KOPT-K1 (cell line): Measurements from ENCODE around the gene HLCS.

Experiments used
- H3K27ac ChIP-seq: fragments of 200-600 bp; sonication (generic); 2 replicates; pipeline ENCODE4 v1.5.1; 2016; ENCODE audit warnings: antibody characterized with exemption, mild to moderate bottlenecking, low read depth, low read length; ENCODE audit not compliant: poor library complexity, severe bottlenecking
- H3K36me3 ChIP-seq: fragments of 200-600 bp; sonication (generic); 2 replicates; pipeline ENCODE4 v1.5.1; 2017; ENCODE audit warnings: antibody characterized with exemption, mild to moderate bottlenecking, low read length, moderate library complexity; ENCODE audit not compliant: insufficient read depth
- H3K9me3 ChIP-seq: fragments of 200-600 bp; sonication (generic); 2 replicates; pipeline ENCODE4 v1.5.1; 2017; ENCODE audit warnings: antibody characterized with exemption, low read length, mild to moderate bottlenecking; ENCODE audit not compliant: insufficient read depth, poor library complexity, severe bottlenecking

The HLCS gene

GRCh38 chr21:36917471-36918158, 48.9 kb downstream of the HLCS start:
- H3K9me3 ChIP-seq = no peaks in the 10 kb centered on the region
- H3K27ac ChIP-seq = no peak overlapping the region

GRCh38 chr21:36916718-36917117, 49.8 kb downstream of the HLCS start:
- Histone ChIP-seq H3K36me3 (no peaks in the 10 kb centered on the region), H3K27ac (no peak overlapping the region), H3K9me3 (no peaks in the 10 kb centered on the region)

More at GRCh38 chr21:36917471-36918158, 48.9 kb downstream of the HLCS start:
- H3K36me3 ChIP-seq = no peaks in the 10 kb centered on the region

GRCh38 chr21:36915696-36916245, 50.7 kb downstream of the HLCS start:
- no peak overlapping the region for H3K27ac ChIP-seq

GRCh38 chr21:36915014-36915695, 51.3 kb downstream of the HLCS start:
- H3K36me3 ChIP-seq = no peaks in the 10 kb centered on the region
- H3K9me3 ChIP-seq = no peaks in the 10 kb centered on the region
- no peak overlapping the region for H3K27ac ChIP-seq

More at GRCh38 chr21:36915696-36916245, 50.7 kb downstream of the HLCS start:
- no peaks in the 10 kb centered on the region for H3K36me3 ChIP-seq
- H3K9me3 ChIP-seq = no peaks in the 10 kb centered on the region

GRCh38 chr21:36914244-36915013, 52.0 kb downstream of the HLCS start:
- H3K9me3 ChIP-seq = no peaks in the 10 kb centered on the region
- no peak overlapping the region for H3K27ac ChIP-seq
- H3K36me3 ChIP-seq = no peaks in the 10 kb centered on the region

GRCh38 chr21:36913247-36914169, 53.0 kb downstream of the HLCS start:
- H3K9me3 ChIP-seq = no peaks in the 10 kb centered on the region
- no peak overlapping the region for H3K27ac ChIP-seq
- no peaks in the 10 kb centered on the region for H3K36me3 ChIP-seq

GRCh38 chr21:36910581-36911307, 55.7 kb downstream of the HLCS start:
- Histone ChIP-seq H3K9me3 (no peaks in the 10 kb centered on the region), H3K27ac (no peak overlapping the region), H3K36me3 (no peaks in the 10 kb centered on the region)

- Histone ChIP-seq H3K36me3 (no peaks in the 10 kb centered on the region), H3K27ac (no peak overlapping the region), H3K9me3 (no peaks in the 10 kb centered on the region)
Measured at GRCh38 chr21:36909901-36910561, 56.4 kb downstream of the HLCS start.

- Histone ChIP-seq H3K36me3 (no peaks in the 10 kb centered on the region), H3K9me3 (no peaks in the 10 kb centered on the region), H3K27ac (no peak overlapping the region)
Measured at GRCh38 chr21:36909423-36909822, 57.0 kb downstream of the HLCS start.

GRCh38 chr21:36908260-36908908, 58.1 kb downstream of the HLCS start:
- H3K27ac ChIP-seq = no peak overlapping the region
- H3K9me3 ChIP-seq = no peaks in the 10 kb centered on the region
- H3K36me3 ChIP-seq = no peaks in the 10 kb centered on the region

GRCh38 chr21:36904093-36904666, 62.3 kb downstream of the HLCS start:
- no peaks in the 10 kb centered on the region for H3K9me3 ChIP-seq
- H3K36me3 ChIP-seq = no peaks in the 10 kb centered on the region
- H3K27ac ChIP-seq = no peak overlapping the region

- Histone ChIP-seq H3K36me3 (no peaks in the 10 kb centered on the region), H3K9me3 (no peaks in the 10 kb centered on the region), H3K27ac (no peak overlapping the region)
Measured at GRCh38 chr21:36902793-36903192, 63.7 kb downstream of the HLCS start.

GRCh38 chr21:36902331-36902730, 64.1 kb downstream of the HLCS start:
- no peaks in the 10 kb centered on the region for H3K9me3 ChIP-seq
- H3K36me3 ChIP-seq = no peaks in the 10 kb centered on the region
- H3K27ac ChIP-seq = no peak overlapping the region
